WERI-Rb-1 (cell line): ENCODE measurements around the gene DBN1.

Experiments
- DNase-seq: peaks from one replicate; pipeline ENCODE4 v3.0.0-alpha.2; 2020
- H3K27ac ChIP-seq: fragments of 250-450 bp; sonication (Bioruptor Pico); 2 replicates; pipeline ENCODE4 v1.5.1; 2020; ENCODE audit warnings: mild to moderate bottlenecking, moderate library complexity
- H3K27me3 ChIP-seq: fragments of 250-450 bp; sonication (Bioruptor Pico); 2 replicates; pipeline ENCODE4 v1.5.1; 2021; ENCODE audit warnings: mild to moderate bottlenecking, low read depth, moderate library complexity; ENCODE audit not compliant: insufficient read depth, severe bottlenecking
- H3K36me3 ChIP-seq: fragments of 250-450 bp; sonication (Bioruptor Pico); 2 replicates; pipeline ENCODE4 v1.5.1; 2020; ENCODE audit warnings: mild to moderate bottlenecking, moderate library complexity
- H3K4me3 ChIP-seq: 2 replicates; pipeline ENCODE4 v1.5.1; 2011; ENCODE audit warnings: low read depth, mild to moderate bottlenecking, control low read depth, low read length
- H3K9me3 ChIP-seq: fragments of 250-450 bp; sonication (Bioruptor Pico); 2 replicates; pipeline ENCODE4 v1.5.1; 2021; ENCODE audit warnings: mild to moderate bottlenecking, moderate library complexity; ENCODE audit not compliant: severe bottlenecking
- TF ChIP-seq, protein P1 (sequence below): IDR thresholded peaks from 2 replicates; pipeline ENCODE4 v1.5.1; 2011; ENCODE audit warnings: low read depth, mild to moderate bottlenecking, control low read depth, inconsistent platforms, low read length

DBN1 gene

DNA sequence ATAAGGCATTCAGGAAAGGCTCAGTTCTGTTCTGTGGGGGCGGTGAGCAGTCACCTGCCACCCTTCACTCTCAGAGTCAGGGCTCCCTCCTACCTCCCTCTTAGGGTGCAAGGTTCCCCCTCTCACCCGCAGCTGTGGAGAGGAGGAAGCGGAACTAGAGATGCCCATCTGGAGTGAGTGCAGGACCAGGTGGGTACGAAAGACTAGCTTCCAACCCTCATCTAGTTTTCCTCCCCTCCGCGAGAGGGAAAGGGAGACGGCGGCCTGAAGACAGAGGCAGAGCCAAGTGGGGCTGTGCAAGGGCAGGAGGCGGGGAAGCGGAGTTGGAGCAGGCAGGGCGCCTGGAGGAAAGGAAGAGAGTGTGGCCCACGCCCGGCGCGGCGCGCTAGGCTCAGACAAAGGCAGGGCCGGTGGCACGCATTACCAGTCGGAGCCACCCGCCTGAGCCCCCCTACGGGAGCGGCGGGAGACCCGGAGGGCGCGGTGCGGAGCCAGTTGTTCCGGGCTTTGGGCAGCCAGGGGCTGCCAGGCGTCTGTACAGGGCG is 19.5 kb downstream of the DBN1 start:
- H3K27ac ChIP-seq = peak overlapping the region; percentile 80
- TF ChIP-seq, protein P1, sequence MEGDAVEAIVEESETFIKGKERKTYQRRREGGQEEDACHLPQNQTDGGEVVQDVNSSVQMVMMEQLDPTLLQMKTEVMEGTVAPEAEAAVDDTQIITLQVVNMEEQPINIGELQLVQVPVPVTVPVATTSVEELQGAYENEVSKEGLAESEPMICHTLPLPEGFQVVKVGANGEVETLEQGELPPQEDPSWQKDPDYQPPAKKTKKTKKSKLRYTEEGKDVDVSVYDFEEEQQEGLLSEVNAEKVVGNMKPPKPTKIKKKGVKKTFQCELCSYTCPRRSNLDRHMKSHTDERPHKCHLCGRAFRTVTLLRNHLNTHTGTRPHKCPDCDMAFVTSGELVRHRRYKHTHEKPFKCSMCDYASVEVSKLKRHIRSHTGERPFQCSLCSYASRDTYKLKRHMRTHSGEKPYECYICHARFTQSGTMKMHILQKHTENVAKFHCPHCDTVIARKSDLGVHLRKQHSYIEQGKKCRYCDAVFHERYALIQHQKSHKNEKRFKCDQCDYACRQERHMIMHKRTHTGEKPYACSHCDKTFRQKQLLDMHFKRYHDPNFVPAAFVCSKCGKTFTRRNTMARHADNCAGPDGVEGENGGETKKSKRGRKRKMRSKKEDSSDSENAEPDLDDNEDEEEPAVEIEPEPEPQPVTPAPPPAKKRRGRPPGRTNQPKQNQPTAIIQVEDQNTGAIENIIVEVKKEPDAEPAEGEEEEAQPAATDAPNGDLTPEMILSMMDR = no peak
- H3K4me3 ChIP-seq = peak overlapping the region; percentile 52
- no peaks in the 10 kb centered on the region for H3K9me3 ChIP-seq
- H3K36me3 ChIP-seq = peaks cover 18% of the 10 kb centered on the region
- H3K27me3 ChIP-seq = no peaks in the 10 kb centered on the region
- DNase-seq = no peak

DNA sequence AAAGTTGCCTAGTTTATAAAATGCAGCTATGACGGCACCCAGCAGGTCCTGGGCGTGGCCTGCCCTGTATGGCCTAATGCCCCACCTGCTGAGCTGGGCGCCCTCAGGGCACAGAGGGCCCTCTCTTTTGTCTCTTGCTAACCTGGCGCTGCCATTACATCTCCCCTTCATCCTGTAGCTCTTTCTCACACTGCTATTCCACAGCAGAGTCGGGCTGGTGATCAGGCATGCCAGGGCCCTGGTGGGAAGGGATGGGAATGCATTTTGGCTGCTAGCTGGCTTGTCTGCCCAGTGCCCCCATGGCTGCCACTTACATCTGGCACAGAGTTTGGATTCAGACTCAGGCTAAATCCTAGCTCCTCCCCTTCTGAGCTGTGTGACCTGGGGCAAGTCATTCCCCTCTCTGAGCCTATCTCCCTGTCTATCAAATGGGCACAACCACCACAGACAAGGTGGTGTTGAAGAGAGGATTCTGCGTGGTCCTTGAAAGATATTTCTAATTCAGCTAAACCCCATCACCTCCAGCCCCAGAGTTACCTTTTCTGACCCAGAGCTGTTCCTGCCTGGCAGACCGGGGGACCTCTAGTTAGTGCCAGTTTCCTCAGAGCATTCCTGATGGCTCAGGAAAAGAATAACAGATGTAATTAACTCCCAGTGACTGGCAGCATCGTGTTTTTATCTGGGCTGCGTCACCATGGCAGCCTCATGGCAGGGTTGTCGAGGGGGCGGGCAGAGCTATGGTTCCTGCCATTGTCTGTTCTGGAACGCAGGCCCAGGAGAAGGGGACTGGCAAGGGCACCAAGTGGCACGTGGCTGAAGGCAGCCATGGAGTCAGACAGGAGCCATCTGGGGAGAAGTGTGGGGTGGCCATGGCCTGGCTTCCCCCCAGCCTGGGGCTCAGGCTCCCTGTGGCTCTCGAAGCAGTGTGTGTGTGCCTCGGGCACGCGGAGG is 20.5 kb downstream of the DBN1 start:
- TF ChIP-seq, protein P1 = no peak
- Histone ChIP-seq H3K4me3 (no peak overlapping the region), H3K27me3 (no peaks in the 10 kb centered on the region), H3K27ac (no peak overlapping the region), H3K36me3 (peaks cover 9% of the 10 kb centered on the region), H3K9me3 (no peaks in the 10 kb centered on the region)
- no peak for DNase-seq

DNA sequence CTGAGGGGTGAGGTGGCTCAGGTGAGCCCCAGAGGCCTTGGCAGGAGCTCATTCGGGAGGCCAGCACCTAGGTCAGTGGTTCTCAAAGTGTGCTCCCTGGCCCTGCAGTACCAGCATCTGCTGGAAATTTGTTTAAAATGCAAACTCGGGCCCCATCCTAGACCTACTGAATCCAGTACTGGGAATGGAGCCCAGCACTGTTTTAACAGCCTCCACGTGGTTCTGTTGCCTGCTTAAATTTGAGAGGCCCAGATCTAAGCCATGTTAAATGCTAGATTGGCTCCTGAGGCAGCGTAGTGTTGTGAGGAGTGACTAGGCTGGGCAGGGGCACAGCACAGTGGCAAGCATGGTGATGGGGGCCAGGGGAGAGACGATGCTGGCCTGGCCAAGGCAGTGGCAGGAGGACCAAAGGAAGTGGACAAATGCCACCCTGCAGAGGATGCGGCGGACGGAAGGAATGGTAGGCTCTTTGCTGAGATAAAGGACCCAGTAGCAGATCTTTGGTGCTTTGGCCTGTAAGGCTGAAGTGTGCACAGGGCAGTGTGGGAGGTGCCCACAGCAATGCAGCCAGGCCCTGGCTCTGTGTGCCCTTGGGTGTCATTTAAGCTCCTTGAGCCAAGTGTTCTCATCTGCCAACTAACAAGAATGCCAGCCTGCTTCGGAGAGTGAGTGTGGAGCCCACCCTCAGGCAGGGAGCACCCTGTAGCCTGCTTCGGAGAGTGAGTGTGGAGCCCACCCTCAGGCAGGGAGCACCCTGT is 22.6 kb downstream of the DBN1 start:
- no peak for DNase-seq
- Histone ChIP-seq H3K4me3 (no peak overlapping the region), H3K27me3 (no peaks in the 10 kb centered on the region), H3K36me3 (no peaks in the 10 kb centered on the region), H3K9me3 (no peaks in the 10 kb centered on the region), H3K27ac (no peak overlapping the region)
- TF ChIP-seq, protein P1 = no peak

DNA sequence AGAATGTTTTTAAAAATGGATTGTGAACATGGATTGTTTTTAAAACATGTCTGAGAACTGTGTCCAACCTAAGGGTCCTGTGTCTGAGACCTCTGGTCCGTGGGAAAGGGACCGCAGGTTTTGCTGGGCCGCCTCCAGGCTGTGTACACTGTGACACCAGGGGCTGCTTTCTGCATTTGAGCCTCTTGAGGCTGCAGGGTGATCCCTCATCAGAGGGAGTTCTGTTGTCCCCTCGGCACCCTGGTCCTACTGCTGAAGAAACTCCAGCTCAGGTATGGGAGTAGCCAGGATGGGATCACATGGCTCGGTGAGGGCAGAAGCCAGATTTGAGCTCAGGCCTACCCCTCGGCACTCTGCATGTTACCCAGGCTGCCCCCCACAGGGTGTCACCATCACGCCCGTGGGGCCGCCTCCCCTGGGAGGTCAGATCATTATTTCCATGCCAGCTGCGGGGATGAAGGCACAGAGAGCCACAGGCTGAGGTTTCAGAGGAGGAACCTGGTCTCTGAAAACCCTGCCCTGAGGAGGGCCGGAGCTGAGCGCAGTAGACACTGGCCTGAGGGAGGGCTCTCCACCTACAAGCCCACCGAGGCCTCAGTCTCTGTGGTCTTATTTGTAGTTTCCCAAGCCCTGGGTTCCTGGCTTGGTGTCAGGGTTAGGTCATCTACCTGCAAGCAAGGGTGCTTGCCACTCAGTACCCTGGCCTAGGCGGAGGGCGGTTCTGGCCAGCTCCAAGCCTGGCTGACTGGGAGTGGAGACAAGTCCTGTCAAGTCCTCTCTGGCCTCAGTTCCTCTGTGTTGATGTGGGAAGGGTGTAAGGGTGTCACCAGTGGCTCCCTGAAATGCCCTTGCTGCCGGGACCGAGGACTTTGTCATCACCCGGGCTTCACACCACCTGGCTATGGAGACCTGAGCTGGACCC is 24.0 kb downstream of the DBN1 start:
- Histone ChIP-seq H3K27me3 (no peaks in the 10 kb centered on the region), H3K4me3 (no peak overlapping the region), H3K27ac (no peak overlapping the region), H3K36me3 (no peaks in the 10 kb centered on the region), H3K9me3 (no peaks in the 10 kb centered on the region)
- no peak for DNase-seq
- TF ChIP-seq, protein P1 = no peak

DNA sequence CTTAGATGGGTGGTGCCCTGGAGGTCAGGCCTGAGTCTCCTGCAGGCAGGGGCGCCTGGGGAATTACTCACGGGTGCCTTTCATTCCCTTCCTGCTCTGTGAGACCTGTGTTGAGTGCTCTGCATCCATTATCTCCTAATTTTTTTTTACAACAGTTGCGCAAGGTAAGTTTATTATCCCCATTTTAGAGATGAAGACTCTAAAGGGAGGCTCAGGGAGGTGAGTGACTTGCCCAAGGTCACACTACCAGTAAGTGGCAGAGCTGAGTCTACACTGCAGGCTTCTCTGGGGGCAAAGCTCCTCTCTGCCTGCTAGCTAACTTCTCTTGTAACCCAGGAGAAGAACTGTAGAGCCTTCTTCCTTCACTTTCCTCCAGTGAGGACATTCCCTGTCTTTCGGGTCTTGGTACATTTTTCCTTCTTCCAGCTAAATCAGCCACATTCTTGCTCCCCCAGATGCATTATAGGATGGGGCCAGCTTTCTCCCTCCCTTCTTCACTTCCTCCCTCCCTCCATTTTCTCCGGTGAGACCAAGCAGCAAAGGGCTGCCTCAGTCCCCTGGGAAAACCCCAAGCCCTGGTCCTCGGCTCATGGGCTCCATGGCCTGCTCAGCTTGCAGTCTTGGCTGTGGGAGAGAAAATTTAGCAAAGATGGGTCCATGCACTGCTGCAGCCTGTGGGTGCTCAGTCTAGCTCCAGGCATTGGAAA is 25.0 kb downstream of the DBN1 start:
- Histone ChIP-seq H3K27ac (no peak overlapping the region), H3K4me3 (no peak overlapping the region), H3K36me3 (no peaks in the 10 kb centered on the region), H3K27me3 (no peaks in the 10 kb centered on the region), H3K9me3 (no peaks in the 10 kb centered on the region)
- TF ChIP-seq, protein P1 = no peak
- no peak for DNase-seq
